Thyroid gland (tissue), 4 donors: ENCODE results near the gene PLAC9.

Source experiments
- POLR2A ChIP-seq, 2 donors: fragments of 450-650 bp; IDR thresholded peaks; one replicate each; pipeline ENCODE4 v1.6.1; 2017; ENCODE audit warnings: antibody characterized with exemption in 2 of 2, mild to moderate bottlenecking in 2 of 2, moderate library complexity in 1 of 2
- TF ChIP-seq, protein P1 (sequence below), 6 experiments: fragments of 200-600 bp in 3 of 6; fragments of 450-650 bp in 3 of 6; sonication (generic) in 3 of 6; IDR thresholded peaks; one replicate each; pipeline ENCODE4 v1.5.1; 2016 to 2019; ENCODE audit warnings: antibody characterized with exemption in 6 of 6, mild to moderate bottlenecking in 2 of 6, inconsistent platforms in 1 of 6, moderate library complexity in 1 of 6

DNA sequence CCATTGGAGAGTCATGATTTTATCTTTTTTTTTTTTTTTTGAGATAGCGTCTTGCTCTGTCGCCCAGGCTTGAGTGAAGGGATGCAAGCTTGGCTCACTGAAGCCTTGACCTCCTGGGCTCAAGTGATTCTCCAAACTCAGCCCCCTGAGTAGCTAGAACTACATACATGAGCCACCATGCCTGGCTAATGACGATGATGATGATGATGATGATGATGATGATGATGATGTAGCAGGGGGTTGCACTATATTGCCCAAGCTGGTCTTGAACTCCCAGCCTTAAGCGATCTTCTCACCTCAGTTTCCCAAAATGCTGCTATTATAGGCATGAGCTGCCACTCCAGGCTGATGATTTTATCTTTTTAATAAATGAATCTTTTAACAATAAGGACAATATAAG, 13.9 kb upstream of the PLAC9 start:
- TF ChIP-seq, protein P1, sequence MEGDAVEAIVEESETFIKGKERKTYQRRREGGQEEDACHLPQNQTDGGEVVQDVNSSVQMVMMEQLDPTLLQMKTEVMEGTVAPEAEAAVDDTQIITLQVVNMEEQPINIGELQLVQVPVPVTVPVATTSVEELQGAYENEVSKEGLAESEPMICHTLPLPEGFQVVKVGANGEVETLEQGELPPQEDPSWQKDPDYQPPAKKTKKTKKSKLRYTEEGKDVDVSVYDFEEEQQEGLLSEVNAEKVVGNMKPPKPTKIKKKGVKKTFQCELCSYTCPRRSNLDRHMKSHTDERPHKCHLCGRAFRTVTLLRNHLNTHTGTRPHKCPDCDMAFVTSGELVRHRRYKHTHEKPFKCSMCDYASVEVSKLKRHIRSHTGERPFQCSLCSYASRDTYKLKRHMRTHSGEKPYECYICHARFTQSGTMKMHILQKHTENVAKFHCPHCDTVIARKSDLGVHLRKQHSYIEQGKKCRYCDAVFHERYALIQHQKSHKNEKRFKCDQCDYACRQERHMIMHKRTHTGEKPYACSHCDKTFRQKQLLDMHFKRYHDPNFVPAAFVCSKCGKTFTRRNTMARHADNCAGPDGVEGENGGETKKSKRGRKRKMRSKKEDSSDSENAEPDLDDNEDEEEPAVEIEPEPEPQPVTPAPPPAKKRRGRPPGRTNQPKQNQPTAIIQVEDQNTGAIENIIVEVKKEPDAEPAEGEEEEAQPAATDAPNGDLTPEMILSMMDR (IDR thresholded peaks at IDR 0.05): no peak
- TF ChIP-seq POLR2A (IDR thresholded peaks at IDR 0.05): no peak
